H9 (cell line): ENCODE measurements around the gene ASPSCR1. TPM values are rescaled to one million over a fixed set of nuclear protein-coding genes. Genes with fewer than 3 reads are reported as not detected.

Source experiments
- DNase-seq: peaks from one replicate; pipeline ENCODE4 v3.0.0-alpha.2; 2017
- H2AFZ ChIP-seq: one replicate; pipeline ENCODE4 v1.6.1; 2013; ENCODE audit warnings: mild to moderate bottlenecking, low read length, control low read depth, moderate library complexity
- H2AK5ac ChIP-seq: 2 replicates; pipeline ENCODE4 v1.6.1; 2013; ENCODE audit warnings: low read length, control low read depth, mixed read lengths; ENCODE audit not compliant: insufficient read length
- H2BK120ac ChIP-seq: one replicate; pipeline ENCODE4 v1.6.1; 2013; ENCODE audit warnings: low read depth, mild to moderate bottlenecking, low read length, control low read depth, inconsistent platforms; ENCODE audit not compliant: poor library complexity, severe bottlenecking
- H2BK12ac ChIP-seq: 2 replicates; pipeline ENCODE4 v1.6.1; 2013; ENCODE audit warnings: low read length, control low read depth, mixed read lengths, low read depth; ENCODE audit not compliant: insufficient read length
- H2BK15ac ChIP-seq: 2 replicates; pipeline ENCODE4 v1.6.1; 2013; ENCODE audit warnings: low read depth, low read length, control low read depth
- H2BK20ac ChIP-seq: one replicate; pipeline ENCODE4 v1.6.1; 2013; ENCODE audit warnings: low read depth, mild to moderate bottlenecking, low read length, control low read depth, inconsistent platforms; ENCODE audit not compliant: poor library complexity, severe bottlenecking
- H2BK5ac ChIP-seq: 2 replicates; pipeline ENCODE4 v1.6.1; 2013; ENCODE audit warnings: low read length, control low read depth, mixed read lengths; ENCODE audit not compliant: insufficient read length
- H3K14ac ChIP-seq: 2 replicates; pipeline ENCODE4 v1.6.1; 2013; ENCODE audit warnings: low read length, control low read depth; ENCODE audit not compliant: insufficient read depth
- H3K18ac ChIP-seq: 2 replicates; pipeline ENCODE4 v1.6.1; 2013; ENCODE audit warnings: low read depth, mild to moderate bottlenecking, mixed read lengths, low read length, control low read depth; ENCODE audit not compliant: insufficient read length
- H3K23ac ChIP-seq: 2 replicates; pipeline ENCODE4 v1.6.1; 2013; ENCODE audit warnings: low read length, control low read depth, mixed read lengths, low read depth; ENCODE audit not compliant: insufficient read length
- H3K23me2 ChIP-seq: 2 replicates; pipeline ENCODE4 v1.6.1; 2013; ENCODE audit warnings: low read depth, mild to moderate bottlenecking, mixed read lengths, low read length, control low read depth; ENCODE audit not compliant: insufficient read length, poor library complexity, severe bottlenecking
- H3K27ac ChIP-seq: 2 replicates; pipeline ENCODE4 v1.5.1; 2013; ENCODE audit warnings: low read length, control low read depth, mixed read lengths, low read depth; ENCODE audit not compliant: insufficient read length
- H3K27me3 ChIP-seq: 2 replicates; pipeline ENCODE4 v1.6.1; 2013; ENCODE audit warnings: low read length, control low read depth, inconsistent platforms; ENCODE audit not compliant: insufficient read depth
- H3K4ac ChIP-seq: 2 replicates; pipeline ENCODE4 v1.6.1; 2013; ENCODE audit warnings: low read depth, mild to moderate bottlenecking, control low read depth, inconsistent platforms, low read length, moderate library complexity
- H3K4me1 ChIP-seq: 2 replicates; pipeline ENCODE4 v1.6.1; 2013; ENCODE audit warnings: low read length, control low read depth, inconsistent platforms; ENCODE audit not compliant: insufficient read depth
- H3K4me2 ChIP-seq: 2 replicates; pipeline ENCODE4 v1.6.1; 2013; ENCODE audit warnings: low read length, control low read depth, mixed read lengths; ENCODE audit not compliant: insufficient read length, insufficient read depth
- H3K56ac ChIP-seq: 2 replicates; pipeline ENCODE4 v1.6.1; 2013; ENCODE audit warnings: low read depth, mild to moderate bottlenecking, mixed read lengths, low read length, control low read depth; ENCODE audit not compliant: insufficient read length
- H3K79me1 ChIP-seq: 2 replicates; pipeline ENCODE4 v1.6.1; 2013; ENCODE audit warnings: low read depth, mild to moderate bottlenecking, moderate library complexity, low read length, control low read depth, inconsistent platforms; ENCODE audit not compliant: insufficient read depth, poor library complexity, severe bottlenecking
- H3K79me2 ChIP-seq: 2 replicates; pipeline ENCODE4 v1.6.1; 2013; ENCODE audit warnings: low read length, control low read depth, inconsistent platforms; ENCODE audit not compliant: insufficient read depth
- H3K9ac ChIP-seq: 2 replicates; pipeline ENCODE4 v1.6.1; 2013; ENCODE audit warnings: low read length, control low read depth, mixed read lengths; ENCODE audit not compliant: insufficient read length; ENCODE audit errors: extremely low read depth
- H3K9me3 ChIP-seq: one replicate; pipeline ENCODE4 v1.6.1; 2013; ENCODE audit warnings: low read depth, low read length, inconsistent platforms; ENCODE audit not compliant: control insufficient read depth
- H3T11ph ChIP-seq: one replicate; pipeline ENCODE4 v1.6.1; 2013; ENCODE audit warnings: mild to moderate bottlenecking, low read length, control low read depth, inconsistent platforms
- H4K20me1 ChIP-seq: one replicate; pipeline ENCODE4 v1.6.1; 2013; ENCODE audit not compliant: control insufficient read depth, insufficient read length, insufficient read depth
- H4K5ac ChIP-seq: 2 replicates; pipeline ENCODE4 v1.6.1; 2013; ENCODE audit warnings: low read depth, mild to moderate bottlenecking, mixed read lengths, low read length, control low read depth; ENCODE audit not compliant: insufficient read length
- H4K8ac ChIP-seq: replicated peaks from 2 replicates; pipeline ENCODE4 v1.6.1; 2013; ENCODE audit warnings: low read length, control low read depth, mixed read lengths, low read depth; ENCODE audit not compliant: insufficient read length
- H4K91ac ChIP-seq: 2 replicates; pipeline ENCODE4 v1.6.1; 2013; ENCODE audit warnings: low read depth, mild to moderate bottlenecking, moderate library complexity, mixed read lengths, low read length, control low read depth; ENCODE audit not compliant: insufficient read length
- H3K27ac Mint-ChIP-seq, 3 experiments: 2 replicates in 2 of 3; 3 replicates in 1 of 3; pipeline ENCODE4 v1.8.0; 2020 to 2021; ENCODE audit warnings: mixed read lengths in 3 of 3, mild to moderate bottlenecking in 1 of 3, moderate library complexity in 1 of 3
- H3K27me3 Mint-ChIP-seq: 2 replicates; pipeline ENCODE4 v1.8.0; 2021; ENCODE audit warnings: low read depth, mild to moderate bottlenecking, moderate library complexity, mixed read lengths
- H3K36me3 Mint-ChIP-seq, 3 experiments: 2 replicates in 2 of 3; 3 replicates in 1 of 3; pipeline ENCODE4 v1.8.0; 2020 to 2021; ENCODE audit warnings: low read depth in 3 of 3, mixed read lengths in 3 of 3; ENCODE audit not compliant: insufficient read depth in 1 of 3
- H3K4me1 Mint-ChIP-seq, 2 experiments: 2 replicates each; pipeline ENCODE4 v1.8.0; 2020; ENCODE audit warnings: mixed read lengths in 2 of 2
- H3K4me3 Mint-ChIP-seq, 2 experiments: 2 replicates in 1 of 2; 3 replicates in 1 of 2; pipeline ENCODE4 v1.8.0; 2020 to 2021; ENCODE audit warnings: mild to moderate bottlenecking in 2 of 2, mixed read lengths in 2 of 2, moderate library complexity in 1 of 2
- H3K9me3 Mint-ChIP-seq, 2 experiments: 2 replicates in 1 of 2; 3 replicates in 1 of 2; pipeline ENCODE4 v1.8.0; 2020; ENCODE audit warnings: mild to moderate bottlenecking in 2 of 2, mixed read lengths in 2 of 2, moderate library complexity in 1 of 2
- CTCF ChIP-seq: fragments of 200-600 bp; sonication (generic); conservative IDR thresholded peaks from 3 replicates; pipeline ENCODE4 v1.8.0; 2021; ENCODE audit warnings: antibody characterized with exemption, mild to moderate bottlenecking
- WGBS: extraction: QIAGEN DNeasy Blood & Tissue Kit; methylation state at CpG from one replicate; pipeline ENCODE4 v1.1.7; 2013; ENCODE audit warnings: missing lambda C conversion rate, low lambda C conversion rate, mixed read lengths; ENCODE audit not compliant: insufficient read length; ENCODE audit errors: extremely low coverage; 5-methylcytosine and 5-hydroxymethylcytosine counted together
- total RNA-seq: library from RNA; stranded (reverse); gene quantifications from 2 replicates; pipeline ENCODE4 v1.2.1, GENCODE V29; 2021

The ASPSCR1 gene
- total RNA-seq, 1 experiment from 2014 or later: 50.9 TPM

- no peak overlapping the region for H4K91ac ChIP-seq
Measured at GRCh38 chr17:81948635-81949378, 28.6 kb upstream of the ASPSCR1 start.

More at GRCh38 chr17:81948635-81949378, 28.6 kb upstream of the ASPSCR1 start:
- peaks cover 63% of the 10 kb centered on the region for H3K27me3 Mint-ChIP-seq
- no peak overlapping the region for H2BK15ac ChIP-seq
- no peaks in the 10 kb centered on the region for H3K23me2 ChIP-seq
- H3K79me2 ChIP-seq: no peaks in the 10 kb centered on the region
- no peaks in the 10 kb centered on the region; the same call in 1 of the 2 replicates for H3K4me1 ChIP-seq
- no peaks in the 10 kb centered on the region for H3K27me3 ChIP-seq
- H3K27ac Mint-ChIP-seq: no peak overlapping the region; a peak in 2 of 7 replicates
- no peak overlapping the region for H4K5ac ChIP-seq
- H3K23ac ChIP-seq: no peak overlapping the region
- H3K9me3 Mint-ChIP-seq: no peaks in the 10 kb centered on the region
- H2AFZ ChIP-seq: no peak overlapping the region
- no peak overlapping the region for H3K4me2 ChIP-seq
- H3K9me3 ChIP-seq: no peaks in the 10 kb centered on the region
- H2BK5ac ChIP-seq: no peak overlapping the region
- H3K4me3 Mint-ChIP-seq: no peak overlapping the region
- H3K4ac ChIP-seq: no peak overlapping the region
- no peak for DNase-seq
- H3K18ac ChIP-seq: no peak overlapping the region
- H3K4me1 Mint-ChIP-seq: peaks cover 5 to 14% of the 10 kb centered on the region in 2 experiments
- H3K27ac ChIP-seq: no peak overlapping the region
- no peak overlapping the region for H3K56ac ChIP-seq
- H4K20me1 ChIP-seq: no peaks in the 10 kb centered on the region
- no peak overlapping the region for H2BK20ac ChIP-seq
- no peak overlapping the region for H2AK5ac ChIP-seq
- no peak overlapping the region for H3K14ac ChIP-seq
- no peak overlapping the region for H4K8ac ChIP-seq
- H2BK120ac ChIP-seq: no peak overlapping the region
- no peak for TF ChIP-seq CTCF
- H3T11ph ChIP-seq: no peak overlapping the region
- no peak overlapping the region for H2BK12ac ChIP-seq
- no peaks in the 10 kb centered on the region for H3K79me1 ChIP-seq
- WGBS: no CpG with 5 or more reads among the region's 17 CpGs
- no peak overlapping the region for H3K9ac ChIP-seq
- H3K36me3 Mint-ChIP-seq: no peaks in the 10 kb centered on the region
